GM18520 (cell line): ENCODE data around the gene COG7.

Experiments used
- ATAC-seq: cut with Tn5 transposase; IDR thresholded peaks from one replicate; pipeline ENCODE4 v1.9.1; 2021; ENCODE audit not compliant: unreplicated experiment

COG7 gene

DNA sequence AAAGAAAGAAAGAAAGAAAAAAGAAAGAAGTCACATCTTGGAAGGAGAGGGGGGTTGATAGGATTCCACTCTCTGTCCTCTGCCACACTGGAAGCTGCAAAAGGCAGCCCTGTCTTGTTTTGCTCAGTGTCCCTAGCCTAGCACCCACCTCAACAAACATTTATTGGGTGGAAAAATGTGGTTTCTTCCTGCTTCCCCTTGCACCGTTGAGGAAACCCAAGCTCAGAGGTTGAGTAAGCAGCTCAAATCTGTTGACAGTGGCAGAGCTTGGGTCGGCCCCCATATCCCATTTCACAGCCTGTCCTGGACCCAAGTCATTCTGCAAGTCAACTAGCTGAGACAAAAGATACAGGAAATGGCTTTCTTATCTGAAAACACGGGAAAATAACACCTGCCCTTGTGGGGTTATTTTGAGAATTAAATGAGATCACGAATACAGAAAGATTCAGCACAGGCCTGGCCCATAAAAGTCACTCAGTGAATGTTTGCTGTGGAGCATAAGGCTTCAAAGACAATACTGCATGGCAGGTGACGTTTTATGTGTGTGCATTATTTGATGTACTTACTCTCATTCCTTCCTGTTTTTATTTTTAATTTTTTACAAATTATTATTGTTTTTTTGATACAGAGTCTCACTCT is 87.3 kb downstream of the COG7 start:
- ATAC-seq: no peak

GRCh38 chr16:23362460-23363317 is 90.3 kb downstream of the COG7 start:
- ATAC-seq: no peak

GRCh38 chr16:23359092-23359760 is 93.8 kb downstream of the COG7 start:
- ATAC-seq: no peak

DNA sequence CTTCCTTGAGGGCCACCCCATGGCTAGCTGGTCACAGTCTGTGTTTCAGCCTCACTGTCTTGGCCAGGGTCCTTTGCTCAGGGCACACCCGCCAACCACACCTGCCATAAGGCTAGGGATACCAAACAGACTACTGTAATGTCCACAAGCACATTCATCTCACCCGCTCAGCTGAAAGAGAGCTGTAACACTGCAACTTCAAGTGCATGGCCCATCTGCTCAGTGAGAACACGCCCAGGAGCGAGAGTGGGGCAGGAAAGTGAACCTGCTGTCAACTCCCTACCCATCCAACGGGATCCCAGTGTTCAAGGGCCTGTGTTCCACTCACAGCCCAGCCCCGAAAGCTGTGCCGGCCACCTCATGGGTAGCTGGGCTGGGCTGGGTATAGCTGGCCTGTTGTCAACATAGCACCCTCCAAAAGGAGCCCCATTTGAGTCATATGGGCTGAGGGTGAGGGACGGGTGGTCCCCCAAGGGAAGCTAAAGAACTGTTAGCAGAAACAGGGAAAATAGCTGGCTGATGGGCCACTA is 95.2 kb downstream of the COG7 start:
- no peak for ATAC-seq

DNA sequence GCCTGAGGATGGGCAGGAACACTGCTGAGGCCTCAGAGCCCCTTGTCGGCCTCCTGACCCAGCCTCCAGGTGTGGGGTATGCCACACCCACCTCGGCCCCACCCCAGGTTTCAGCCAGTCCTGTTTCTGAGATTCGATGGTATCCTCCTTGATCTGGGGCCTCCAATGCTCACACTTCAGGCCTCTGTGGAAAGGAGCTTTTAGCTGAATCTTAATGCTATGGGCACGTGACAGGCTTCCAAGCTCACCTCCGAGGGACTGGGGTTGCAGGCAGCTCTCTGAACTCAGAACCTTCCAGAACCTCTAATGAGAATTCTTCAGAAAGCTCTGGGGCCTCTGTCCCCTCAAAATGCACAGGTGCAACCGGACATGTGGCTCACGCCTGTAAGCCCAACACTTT is 96.0 kb downstream of the COG7 start:
- no peak for ATAC-seq

DNA sequence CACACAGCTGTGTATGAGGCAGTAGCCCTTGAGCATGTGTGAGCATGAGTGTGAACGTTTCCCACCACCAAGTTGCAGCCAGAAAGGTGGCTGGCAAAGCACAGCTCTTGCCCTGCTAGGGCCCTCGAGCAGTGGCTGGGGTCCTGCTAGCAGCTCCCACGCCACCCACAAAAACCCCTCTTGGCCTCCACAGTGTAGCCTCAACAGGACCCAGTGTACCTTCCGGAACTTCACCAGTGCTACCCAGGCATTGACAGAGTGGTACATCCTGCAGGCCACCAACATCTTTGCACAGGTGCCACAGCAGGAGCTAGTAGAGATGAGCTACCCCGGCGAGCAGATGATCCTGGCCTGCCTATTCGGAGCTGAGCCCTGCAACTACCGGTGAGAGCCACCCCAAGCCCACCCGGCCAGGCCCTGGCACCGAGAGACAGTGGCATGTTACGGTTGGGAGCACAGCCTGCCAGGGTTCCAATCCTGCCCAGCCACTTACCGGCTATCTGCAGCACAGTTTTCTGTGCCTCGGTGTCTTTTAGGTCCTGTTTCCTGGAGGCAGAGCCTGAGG is 97.8 kb downstream of the COG7 start:
- ATAC-seq: no peak

GRCh38 chr16:23354246-23354645 is 98.7 kb downstream of the COG7 start:
- no peak for ATAC-seq

- ATAC-seq: no peak
These were observed 99.5 kb downstream of the COG7 start for GRCh38 chr16:23353440-23353839.

DNA sequence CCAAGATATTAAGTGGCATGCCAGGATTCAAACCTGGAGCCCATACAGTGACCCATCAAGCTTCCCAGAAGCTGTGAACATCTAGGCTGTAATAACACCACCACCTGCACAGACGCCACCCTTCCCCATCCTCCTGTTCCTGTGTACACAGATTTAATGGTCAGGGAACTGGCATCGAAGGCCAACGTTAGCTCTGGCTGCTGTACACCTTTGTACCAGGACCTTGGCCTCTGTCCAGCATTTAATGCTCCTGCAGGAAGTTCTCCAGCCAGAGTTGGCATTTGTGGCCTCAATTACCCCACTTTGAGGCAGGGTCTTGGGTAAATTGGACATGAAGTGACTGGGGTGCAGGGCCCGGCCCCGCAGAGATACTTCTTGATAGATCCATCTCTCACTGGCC is 101.6 kb downstream of the COG7 start:
- no peak for ATAC-seq

GRCh38 chr16:23348579-23349469 is 104.2 kb downstream of the COG7 start:
- no peak for ATAC-seq

DNA sequence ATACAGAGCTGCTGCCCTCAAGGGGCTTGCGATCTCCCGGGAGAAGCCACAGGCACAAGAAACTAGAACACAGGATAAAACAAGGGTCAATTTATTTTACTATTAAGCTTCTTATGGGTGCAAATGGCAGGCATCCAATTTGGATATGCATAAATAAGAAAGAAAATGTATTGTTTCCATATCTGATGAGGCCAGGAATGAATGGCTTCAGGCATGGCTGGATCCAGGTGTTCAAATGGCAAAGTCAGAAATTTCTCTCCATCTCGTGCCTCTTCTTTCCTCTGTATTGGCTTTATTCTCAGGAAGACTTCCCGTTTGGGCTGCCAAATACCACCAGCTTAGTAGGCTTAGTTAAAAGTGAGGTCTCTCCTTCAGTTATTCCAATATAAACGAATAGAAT is 107.8 kb downstream of the COG7 start:
- ATAC-seq: no peak

DNA sequence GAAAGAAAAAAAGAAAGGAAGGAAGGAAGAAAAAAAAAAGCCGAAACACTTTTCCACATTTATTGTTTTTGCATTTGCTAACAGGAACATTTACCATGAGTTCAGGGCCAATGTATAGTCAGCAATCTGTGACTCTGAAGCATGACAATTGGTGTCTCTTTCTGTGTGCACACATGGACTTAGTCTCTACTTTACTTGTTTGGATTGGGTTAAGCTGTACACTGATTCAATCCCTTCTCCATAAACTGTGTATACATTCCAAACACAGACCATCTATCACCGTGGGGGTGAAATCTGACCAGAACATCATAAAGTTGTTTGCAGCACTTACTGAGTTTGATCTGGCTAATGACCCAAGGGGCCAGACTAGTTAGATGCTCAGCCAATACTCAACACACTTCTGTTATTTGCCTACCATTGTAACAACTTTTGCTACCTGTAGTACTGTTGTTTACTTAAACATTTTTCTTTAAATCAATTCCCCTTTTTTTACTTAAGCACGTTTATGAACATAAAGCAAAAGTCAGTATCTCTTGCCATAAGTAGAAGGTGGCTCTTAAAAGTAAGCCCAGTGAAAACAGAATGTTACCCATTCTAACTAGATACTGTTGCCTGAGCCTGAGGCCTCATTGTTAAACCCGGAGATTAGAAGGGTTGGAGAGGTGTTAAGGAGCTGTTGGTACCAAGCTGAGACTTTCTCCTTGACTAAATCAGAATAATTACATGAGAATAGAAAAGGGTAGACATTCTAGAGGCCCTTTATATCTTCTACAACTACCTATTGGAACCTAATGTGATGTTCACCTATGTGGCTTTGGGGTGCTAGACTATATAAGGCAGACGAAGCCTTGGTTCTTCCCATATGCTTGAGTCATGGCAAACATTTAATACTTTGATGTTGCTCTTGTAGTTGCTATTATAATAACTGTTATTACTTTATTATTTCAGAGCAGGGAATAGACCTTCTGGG is 109.1 kb downstream of the COG7 start:
- ATAC-seq: no peak

DNA sequence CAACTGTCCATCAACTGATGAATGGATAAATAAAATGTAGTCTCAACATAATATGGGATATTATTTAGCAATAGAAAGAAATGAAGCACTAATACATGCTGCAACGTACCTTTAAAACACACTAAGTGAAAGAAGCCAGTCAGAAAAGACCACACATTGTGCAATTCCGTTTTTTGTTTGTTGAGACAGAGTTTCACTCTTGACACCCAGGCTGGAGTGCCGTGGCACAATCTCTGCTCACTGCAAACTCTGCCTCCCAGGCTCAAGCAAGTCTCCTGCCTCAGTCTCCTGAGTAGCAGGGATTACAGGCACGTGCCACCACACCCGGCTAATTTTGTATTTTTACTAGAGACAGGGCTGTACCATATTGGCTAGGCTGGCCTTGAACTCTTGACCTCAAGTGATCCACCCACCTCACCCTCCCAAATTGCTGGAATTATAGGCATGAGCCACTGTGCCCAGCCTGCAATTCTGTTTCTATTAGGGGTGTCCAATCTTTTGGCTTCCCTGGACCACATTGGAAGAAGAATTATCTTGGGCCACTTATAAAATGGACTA is 110.8 kb downstream of the COG7 start:
- no peak for ATAC-seq

DNA sequence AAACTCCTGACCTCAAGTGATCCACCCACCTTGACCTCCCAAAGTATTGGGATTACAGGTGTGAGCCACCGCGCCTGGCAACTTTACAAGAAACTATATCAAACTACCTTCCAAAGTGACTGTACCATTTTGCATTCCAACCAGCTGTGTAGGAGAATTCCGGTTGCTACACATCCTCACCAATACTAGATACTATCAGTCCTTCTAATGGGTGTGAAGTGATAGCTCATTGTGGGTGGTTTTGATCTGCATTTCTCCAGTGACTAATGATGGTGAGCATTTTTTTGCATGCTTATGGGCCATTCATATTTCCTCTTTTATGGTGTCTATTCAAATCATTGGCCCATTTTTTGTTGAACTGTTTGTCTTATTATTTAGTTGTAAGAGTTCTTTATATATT is 113.2 kb downstream of the COG7 start:
- ATAC-seq: no peak
